Kidney glomerular epithelial cell (primary cell): ENCODE results near the gene SH3RF3.

Experiments
- DNase-seq: peaks from one replicate; lab custom pipeline; 2025; lab: John Stamatoyannopoulos, UW

SH3RF3 gene

GRCh38 chr2:109243526-109244303 lies 114.7 kb downstream of the SH3RF3 start:
- no peak for DNase-seq

- DNase-seq, result no peak
Measured at GRCh38 chr2:109244304-109244582, 115.2 kb downstream of the SH3RF3 start.

GRCh38 chr2:109244750-109245382 lies 115.9 kb downstream of the SH3RF3 start:
- DNase-seq, result no peak

GRCh38 chr2:109246176-109246575 lies 117.2 kb downstream of the SH3RF3 start:
- DNase-seq, result no peak

GRCh38 chr2:109246616-109247015 lies 117.6 kb downstream of the SH3RF3 start:
- DNase-seq, result no peak

GRCh38 chr2:109247340-109247739 lies 118.3 kb downstream of the SH3RF3 start:
- no peak for DNase-seq

GRCh38 chr2:109247812-109248211 lies 118.8 kb downstream of the SH3RF3 start:
- no peak for DNase-seq

GRCh38 chr2:109248590-109248989 lies 119.6 kb downstream of the SH3RF3 start:
- DNase-seq, result no peak

- DNase-seq, result no peak
Measured at GRCh38 chr2:109253217-109253616, 124.2 kb downstream of the SH3RF3 start.

GRCh38 chr2:109254174-109254904 lies 125.3 kb downstream of the SH3RF3 start:
- no peak for DNase-seq

- no peak for DNase-seq
Measured at GRCh38 chr2:109255654-109256053, 126.6 kb downstream of the SH3RF3 start.

- no peak for DNase-seq
Measured at GRCh38 chr2:109256111-109256510, 127.1 kb downstream of the SH3RF3 start.

GRCh38 chr2:109256921-109257320 lies 127.9 kb downstream of the SH3RF3 start:
- no peak for DNase-seq

- DNase-seq, result no peak
Measured at GRCh38 chr2:109257653-109258052, 128.6 kb downstream of the SH3RF3 start.

GRCh38 chr2:109258376-109258775 lies 129.4 kb downstream of the SH3RF3 start:
- no peak for DNase-seq

GRCh38 chr2:109258905-109259540 lies 130.0 kb downstream of the SH3RF3 start:
- no peak for DNase-seq

GRCh38 chr2:109259671-109260070 lies 130.7 kb downstream of the SH3RF3 start:
- no peak for DNase-seq

GRCh38 chr2:109260116-109260855 lies 131.3 kb downstream of the SH3RF3 start:
- no peak for DNase-seq

GRCh38 chr2:109260886-109261700 lies 132.1 kb downstream of the SH3RF3 start:
- DNase-seq, result no peak

- DNase-seq, result no peak
Measured at GRCh38 chr2:109261906-109262631, 133.1 kb downstream of the SH3RF3 start.
